SIG-M5 (cell line): ENCODE results near the gene SATB2.

ENCODE experiments used
- DNase-seq: peaks from one replicate; lab custom pipeline; 2025; lab: John Stamatoyannopoulos, UW

Gene SATB2

GRCh38 chr2:199452260-199452990 is 5.3 kb downstream of the SATB2 start:
- no peak for DNase-seq

- DNase-seq = no peak
These were observed 7.8 kb downstream of the SATB2 start for GRCh38 chr2:199449956-199450355.

- DNase-seq = no peak
These were observed 8.3 kb downstream of the SATB2 start for GRCh38 chr2:199449455-199449854.

GRCh38 chr2:199446996-199447576 is 10.7 kb downstream of the SATB2 start:
- no peak for DNase-seq

- DNase-seq = no peak
These were observed 13.0 kb downstream of the SATB2 start for GRCh38 chr2:199444749-199445148.

GRCh38 chr2:199443589-199444130 is 14.1 kb downstream of the SATB2 start:
- DNase-seq = no peak

- DNase-seq = no peak
These were observed 15.6 kb downstream of the SATB2 start for GRCh38 chr2:199442173-199442572.

- DNase-seq = no peak
These were observed 16.0 kb downstream of the SATB2 start for GRCh38 chr2:199441759-199442158.

- DNase-seq = no peak
These were observed 17.6 kb downstream of the SATB2 start for GRCh38 chr2:199440118-199440517.

GRCh38 chr2:199439542-199439941 is 18.2 kb downstream of the SATB2 start:
- no peak for DNase-seq

- DNase-seq = no peak
These were observed 18.7 kb downstream of the SATB2 start for GRCh38 chr2:199439066-199439465.

- no peak for DNase-seq
These were observed 23.2 kb downstream of the SATB2 start for GRCh38 chr2:199434555-199434954.

GRCh38 chr2:199433204-199433832 is 24.4 kb downstream of the SATB2 start:
- DNase-seq = no peak

GRCh38 chr2:199431746-199432213 is 26.0 kb downstream of the SATB2 start:
- DNase-seq = no peak

- no peak for DNase-seq
These were observed 27.5 kb downstream of the SATB2 start for GRCh38 chr2:199430214-199430613.

GRCh38 chr2:199428291-199428690 is 29.4 kb downstream of the SATB2 start:
- DNase-seq = no peak

GRCh38 chr2:199424160-199424559 is 33.6 kb downstream of the SATB2 start:
- no peak for DNase-seq

- DNase-seq = no peak
These were observed 38.3 kb downstream of the SATB2 start for GRCh38 chr2:199419428-199419827.

- DNase-seq = no peak
These were observed 43.3 kb downstream of the SATB2 start for GRCh38 chr2:199414465-199414864.

- no peak for DNase-seq
These were observed 43.7 kb downstream of the SATB2 start for GRCh38 chr2:199414001-199414400.

GRCh38 chr2:199409759-199410529 is 47.8 kb downstream of the SATB2 start:
- DNase-seq = no peak

- DNase-seq = no peak
These were observed 50.3 kb downstream of the SATB2 start for GRCh38 chr2:199407421-199407820.
